GM18505 (cell line): Measurements from ENCODE around the gene GOLPH3L.
"Not testable (repeated sequence)": the region's sequence is repeated elsewhere in the genome, so short reads cannot be mapped to it uniquely, and the experiment has no call there.

Experiments used
- ATAC-seq: cut with Tn5 transposase; IDR thresholded peaks from one replicate; pipeline ENCODE4 v1.9.1; 2021; ENCODE audit not compliant: unreplicated experiment
- POLR2A ChIP-seq: IDR thresholded peaks from 4 replicates; pipeline ENCODE4 v1.6.1; 2011; ENCODE audit warnings: borderline replicate concordance; ENCODE audit not compliant: insufficient read depth, insufficient read length; ENCODE audit errors: extremely low read depth

Gene GOLPH3L

GRCh38 chr1:150613061-150613920, 83.7 kb downstream of the GOLPH3L start:
- ATAC-seq, result peak; percentile 54

GRCh38 chr1:150612014-150612345, 85.0 kb downstream of the GOLPH3L start:
- no peak for ATAC-seq
- TF ChIP-seq POLR2A, result no peak

More at GRCh38 chr1:150613061-150613920, 83.7 kb downstream of the GOLPH3L start:
- no peak for TF ChIP-seq POLR2A

GRCh38 chr1:150610576-150610975, 86.4 kb downstream of the GOLPH3L start:
- TF ChIP-seq POLR2A, result no peak
- no peak for ATAC-seq

DNA sequence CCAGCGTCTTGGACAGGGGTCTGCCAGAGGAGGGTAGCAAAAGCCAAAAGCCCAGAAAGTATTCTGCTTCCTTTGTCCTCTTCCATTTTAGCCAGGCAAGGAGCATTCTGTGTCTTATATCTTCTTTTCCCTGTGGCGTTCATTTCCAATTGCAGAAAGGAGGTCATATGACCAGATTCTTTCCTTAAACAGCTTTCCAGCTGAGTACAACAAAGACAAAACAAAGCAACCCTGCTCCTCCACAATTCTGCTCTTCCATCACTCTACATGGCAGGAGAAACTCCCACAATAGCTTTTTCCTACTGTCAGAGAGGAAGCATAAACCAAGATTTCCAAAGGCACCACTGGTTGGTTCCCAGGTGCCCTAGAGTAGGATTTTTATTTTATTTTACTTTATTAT, 87.2 kb downstream of the GOLPH3L start:
- no peak for TF ChIP-seq POLR2A
- ATAC-seq, result no peak

GRCh38 chr1:150606463-150607142, 90.4 kb downstream of the GOLPH3L start:
- no peak for TF ChIP-seq POLR2A
- no peak for ATAC-seq

GRCh38 chr1:150605451-150605731, 91.6 kb downstream of the GOLPH3L start:
- not testable (repeated sequence) for ATAC-seq

GRCh38 chr1:150604226-150604588, 92.7 kb downstream of the GOLPH3L start:
- ATAC-seq, result no peak
- TF ChIP-seq POLR2A, result no peak

- no peak for ATAC-seq
- no peak for TF ChIP-seq POLR2A
These were observed 93.2 kb downstream of the GOLPH3L start for GRCh38 chr1:150603711-150604110.

- ATAC-seq, result not testable (repeated sequence)
These were observed 94.6 kb downstream of the GOLPH3L start for GRCh38 chr1:150602372-150602771.

- ATAC-seq, result no peak
- TF ChIP-seq POLR2A, result no peak
These were observed 95.4 kb downstream of the GOLPH3L start for GRCh38 chr1:150601540-150601939.

- ATAC-seq, result not testable (repeated sequence)
These were observed 98.6 kb downstream of the GOLPH3L start for GRCh38 chr1:150598346-150598745.

- ATAC-seq, result no peak
- no peak for TF ChIP-seq POLR2A
These were observed 100.0 kb downstream of the GOLPH3L start for GRCh38 chr1:150596976-150597375.
